AG09309 (cell line): ENCODE measurements around the gene ASCC1.
"Not testable (repeated sequence)": the region's sequence is repeated elsewhere in the genome, so short reads cannot be mapped to it uniquely, and the experiment has no call there.

Experiments
- DNase-seq: peaks from one replicate; pipeline ENCODE4 v3.0.0-alpha.2; 2010; ENCODE audit warnings: low read depth
- H3K4me3 ChIP-seq: 2 replicates; pipeline ENCODE4 v1.5.1; 2011; ENCODE audit warnings: mild to moderate bottlenecking, low read depth, low read length, moderate library complexity; ENCODE audit not compliant: control insufficient read depth
- TF ChIP-seq, protein P1 (sequence below): IDR thresholded peaks from 2 replicates; pipeline ENCODE4 v1.5.1; 2011; ENCODE audit warnings: mild to moderate bottlenecking, low read depth, low read length, inconsistent platforms; ENCODE audit not compliant: insufficient read depth, control insufficient read depth; ENCODE audit errors: missing control alignments

The ASCC1 gene

DNA sequence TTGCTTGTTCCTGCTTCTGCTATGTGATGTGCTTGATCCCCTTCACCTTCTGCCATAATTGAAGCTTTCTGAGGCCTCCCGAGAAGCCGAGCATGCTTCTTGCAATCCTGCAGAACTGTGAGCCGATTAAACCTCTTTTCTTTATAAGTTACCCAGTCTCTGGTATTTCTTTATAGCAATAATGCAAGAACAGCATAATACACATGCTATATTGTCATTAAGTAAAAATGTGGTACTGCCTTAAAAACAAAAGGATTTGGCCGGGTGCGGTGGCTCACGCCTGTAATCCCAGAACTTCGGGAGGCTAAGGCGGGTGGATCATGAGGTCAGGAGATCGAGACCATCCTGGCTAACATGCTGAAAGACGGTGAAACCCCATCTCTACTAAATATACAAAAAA lies 59.9 kb downstream of the ASCC1 start:
- no peak overlapping the region for H3K4me3 ChIP-seq
- TF ChIP-seq, protein P1, sequence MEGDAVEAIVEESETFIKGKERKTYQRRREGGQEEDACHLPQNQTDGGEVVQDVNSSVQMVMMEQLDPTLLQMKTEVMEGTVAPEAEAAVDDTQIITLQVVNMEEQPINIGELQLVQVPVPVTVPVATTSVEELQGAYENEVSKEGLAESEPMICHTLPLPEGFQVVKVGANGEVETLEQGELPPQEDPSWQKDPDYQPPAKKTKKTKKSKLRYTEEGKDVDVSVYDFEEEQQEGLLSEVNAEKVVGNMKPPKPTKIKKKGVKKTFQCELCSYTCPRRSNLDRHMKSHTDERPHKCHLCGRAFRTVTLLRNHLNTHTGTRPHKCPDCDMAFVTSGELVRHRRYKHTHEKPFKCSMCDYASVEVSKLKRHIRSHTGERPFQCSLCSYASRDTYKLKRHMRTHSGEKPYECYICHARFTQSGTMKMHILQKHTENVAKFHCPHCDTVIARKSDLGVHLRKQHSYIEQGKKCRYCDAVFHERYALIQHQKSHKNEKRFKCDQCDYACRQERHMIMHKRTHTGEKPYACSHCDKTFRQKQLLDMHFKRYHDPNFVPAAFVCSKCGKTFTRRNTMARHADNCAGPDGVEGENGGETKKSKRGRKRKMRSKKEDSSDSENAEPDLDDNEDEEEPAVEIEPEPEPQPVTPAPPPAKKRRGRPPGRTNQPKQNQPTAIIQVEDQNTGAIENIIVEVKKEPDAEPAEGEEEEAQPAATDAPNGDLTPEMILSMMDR, result no peak
- no peak for DNase-seq

DNA sequence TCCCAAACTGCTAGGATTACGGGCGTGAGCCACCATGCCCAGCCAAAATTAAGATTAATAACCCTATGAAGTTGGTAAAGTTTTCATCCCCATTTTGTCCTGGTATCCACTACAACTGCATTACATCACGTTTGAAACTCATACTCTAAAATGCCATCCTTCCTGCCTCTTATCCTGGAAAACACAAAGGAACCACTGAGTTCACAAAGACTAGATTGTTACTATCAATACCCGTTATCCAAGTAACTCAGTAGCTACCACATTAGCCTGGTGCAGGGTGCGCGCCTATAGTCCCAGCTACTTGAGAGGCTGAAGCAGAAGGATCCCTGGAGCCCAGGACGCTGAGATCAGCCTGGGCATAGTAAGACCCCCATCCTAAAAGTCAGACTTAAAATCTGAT lies 63.8 kb downstream of the ASCC1 start:
- TF ChIP-seq, protein P1, result no peak
- no peak for DNase-seq
- no peak overlapping the region for H3K4me3 ChIP-seq

DNA sequence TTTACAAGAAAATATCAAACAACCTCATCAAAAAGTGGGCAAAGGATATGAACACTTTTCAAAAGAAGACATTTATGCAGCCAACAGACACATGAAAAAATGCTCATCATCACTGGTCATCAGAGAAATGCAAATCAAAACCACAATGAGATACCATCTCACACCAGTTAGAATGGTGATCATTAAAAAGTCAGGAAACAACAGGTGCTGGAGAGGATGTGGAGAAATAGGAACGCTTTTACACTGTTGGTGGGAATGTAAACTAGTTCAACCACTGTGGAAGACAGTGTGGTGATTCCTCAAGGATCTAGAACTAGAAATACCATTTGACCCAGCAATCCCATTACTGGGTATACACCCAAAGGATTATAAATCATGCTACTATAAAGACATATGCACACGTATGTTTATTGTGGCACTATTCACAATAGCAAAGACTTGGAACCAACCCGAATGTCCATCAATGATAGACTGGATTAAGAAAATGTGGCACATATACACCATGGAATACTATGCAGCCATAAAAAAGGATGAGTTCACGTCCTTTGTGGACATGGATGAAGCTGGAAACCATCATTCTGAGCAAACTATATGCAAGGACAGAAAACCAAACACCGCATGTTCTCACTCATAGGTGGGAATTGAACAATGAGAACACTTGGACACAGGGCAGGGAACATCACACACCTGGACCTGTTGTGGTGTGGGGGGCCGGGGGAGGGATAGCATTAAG lies 65.2 kb downstream of the ASCC1 start:
- not testable (repeated sequence) for DNase-seq, H3K4me3 ChIP-seq

DNA sequence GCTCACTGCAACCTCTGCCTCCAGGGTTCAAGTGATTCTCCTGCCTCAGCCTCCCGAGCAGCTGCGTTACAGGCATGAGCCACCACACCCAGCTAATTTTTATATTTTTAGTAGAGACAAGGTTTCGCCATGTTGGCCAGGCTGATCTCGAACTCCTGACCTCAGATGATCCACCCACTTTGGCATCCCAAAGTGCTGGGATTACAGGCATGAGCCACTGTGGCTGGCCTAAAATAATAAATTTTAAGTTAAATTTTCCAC lies 68.8 kb downstream of the ASCC1 start:
- not testable (repeated sequence) for DNase-seq, H3K4me3 ChIP-seq

DNA sequence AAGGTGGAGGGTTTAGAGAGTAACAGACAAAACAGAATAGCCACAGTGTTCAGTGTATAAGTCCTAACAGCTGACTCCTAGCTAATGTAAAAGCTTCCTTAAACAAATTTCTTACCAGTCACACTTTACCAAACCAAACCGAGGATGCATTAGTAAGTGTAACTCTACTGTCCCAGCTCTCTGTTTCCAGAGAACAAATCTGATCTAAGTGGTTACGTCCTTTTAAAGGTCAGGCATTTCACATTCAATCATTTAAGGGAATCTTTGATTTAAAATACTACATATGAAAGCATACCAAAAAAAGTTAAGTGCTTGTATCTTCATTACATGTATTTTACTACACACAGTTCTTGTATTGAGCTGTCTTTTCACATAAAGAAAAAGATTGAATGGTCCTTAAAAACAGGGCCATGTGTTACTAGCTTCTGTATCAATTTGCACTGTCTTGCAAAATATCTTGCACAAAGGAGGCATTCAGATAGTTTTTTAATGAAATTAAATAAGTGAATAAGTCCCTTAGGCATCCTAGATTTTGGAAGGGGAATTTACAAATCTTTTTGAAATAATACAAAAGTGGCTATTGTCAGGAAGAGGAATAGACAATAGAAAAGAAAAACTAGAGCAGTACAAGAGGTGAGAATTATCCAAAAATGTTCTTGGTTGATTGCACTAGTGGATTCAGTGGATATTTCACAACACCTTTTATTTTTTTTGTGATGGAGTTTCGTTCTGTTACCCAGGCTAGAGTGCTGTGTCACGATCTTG lies 69.3 kb downstream of the ASCC1 start:
- TF ChIP-seq, protein P1, result no peak
- no peak overlapping the region for H3K4me3 ChIP-seq
- DNase-seq, result no peak

DNA sequence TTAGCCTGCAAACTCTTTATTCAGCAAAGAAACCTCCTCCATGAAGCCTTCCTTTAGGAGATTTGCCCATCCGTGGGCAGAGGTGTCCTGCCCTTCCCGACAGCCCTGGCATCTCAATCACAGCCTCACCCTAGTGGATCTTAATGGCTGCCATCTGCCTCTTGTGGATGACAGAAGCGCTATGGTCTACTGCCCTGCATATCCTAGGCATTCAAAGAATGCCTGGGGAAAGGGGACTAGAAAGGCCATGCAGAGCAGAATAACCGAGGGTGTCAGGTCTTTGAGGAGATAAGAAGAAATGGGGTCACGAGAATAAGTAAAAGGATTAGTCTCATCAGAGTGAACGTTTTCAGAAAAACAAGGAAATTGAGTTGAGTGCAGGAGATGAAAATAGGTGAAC lies 70.0 kb downstream of the ASCC1 start:
- DNase-seq, result no peak
- H3K4me3 ChIP-seq, result no peak overlapping the region
- TF ChIP-seq, protein P1, result no peak

DNA sequence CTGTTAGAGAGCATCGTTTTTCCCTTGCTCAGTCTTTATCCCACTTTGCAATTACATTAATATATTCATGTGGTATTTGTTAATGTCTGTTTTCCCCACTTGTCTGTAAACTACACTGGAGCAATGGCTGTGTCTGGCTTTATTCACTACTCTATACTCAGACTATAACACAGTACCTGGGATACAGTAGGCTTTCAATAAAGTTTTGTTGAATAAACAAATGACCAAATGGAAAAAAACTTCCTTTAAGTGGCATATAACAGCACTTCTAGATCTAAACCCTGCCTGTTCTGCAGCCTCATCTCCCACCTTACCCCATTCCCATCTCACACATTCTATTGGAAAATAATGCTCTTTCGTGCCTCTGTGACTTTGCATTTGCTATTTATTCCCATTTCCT lies 70.4 kb downstream of the ASCC1 start:
- no peak for DNase-seq
- TF ChIP-seq, protein P1, result no peak
- no peak overlapping the region for H3K4me3 ChIP-seq
